CD4-positive, alpha-beta T cell treated with Interleukin-12 subunit alpha and Interleukin-12 subunit beta, for 1 hour (primary cell): Measurements from ENCODE around the gene SNTA1.
"Not testable (repeated sequence)": the region's sequence is repeated elsewhere in the genome, so short reads cannot be mapped to it uniquely, and the experiment has no call there.

ENCODE experiments used
- DNase-seq: peaks from one replicate; pipeline ENCODE4 v3.0.0-alpha.2; 2020

Gene SNTA1

DNA sequence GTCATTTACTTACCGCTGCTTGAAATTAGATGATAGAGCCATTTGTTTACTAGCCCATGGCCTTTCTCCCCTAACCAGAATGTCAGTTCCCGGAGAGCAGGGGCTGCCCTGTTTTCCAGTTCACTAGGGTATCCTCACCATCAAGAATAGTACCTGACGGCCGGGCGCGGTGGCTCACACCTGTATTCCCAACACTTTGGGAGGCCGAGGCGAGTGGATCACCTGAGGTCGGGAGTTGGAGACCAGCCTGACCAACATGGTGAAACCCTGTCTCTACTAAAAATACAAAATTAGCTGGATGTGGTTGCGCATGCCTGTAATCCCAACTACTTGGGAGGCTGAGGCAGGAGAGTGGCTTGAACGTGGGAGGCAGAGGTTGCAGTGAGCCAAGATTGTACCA, 19.7 kb downstream of the SNTA1 start:
- DNase-seq, result not testable (repeated sequence)

GRCh38 chr20:33423141-33423834, 20.3 kb downstream of the SNTA1 start:
- DNase-seq, result no peak

DNA sequence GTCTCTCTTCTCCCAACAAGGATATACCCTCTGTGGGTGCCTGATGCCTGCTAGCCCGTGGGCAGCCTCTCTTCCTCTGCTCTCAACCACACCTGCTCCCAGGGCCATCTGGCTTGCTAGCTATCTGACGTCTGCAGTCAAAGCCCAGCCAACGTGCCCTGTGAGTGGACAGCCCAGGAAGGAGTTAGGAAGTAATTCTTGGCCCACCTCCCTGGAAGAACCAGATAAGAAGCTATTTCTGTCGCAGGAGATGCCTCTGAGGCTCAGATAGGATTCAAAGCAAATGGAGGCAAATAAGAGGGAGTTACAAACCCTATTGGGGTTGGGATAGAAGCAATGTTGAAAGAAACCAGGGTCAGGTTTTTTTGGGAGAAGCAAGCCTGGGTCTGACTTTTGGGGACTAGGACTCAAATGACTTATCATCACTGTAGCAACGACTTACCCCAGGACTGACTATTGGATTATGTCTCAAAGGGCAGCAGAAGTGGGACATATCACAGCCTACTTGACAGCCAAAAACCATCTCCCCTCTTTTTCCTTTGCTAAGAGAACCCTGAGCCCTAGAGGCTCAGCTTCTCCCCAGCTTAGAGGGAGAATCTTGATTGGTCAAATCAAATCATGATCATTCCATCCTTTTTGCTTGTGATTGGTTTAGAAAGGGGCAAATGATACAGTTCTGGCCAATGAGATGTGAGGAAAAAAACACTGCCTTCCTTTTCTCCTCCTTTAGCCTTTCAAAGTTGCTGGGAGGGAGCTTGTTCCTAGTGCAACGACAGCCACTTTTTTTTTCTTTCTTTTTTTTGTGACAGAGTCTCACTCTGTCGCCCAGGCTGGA, 24.2 kb downstream of the SNTA1 start:
- DNase-seq, result no peak

- DNase-seq, result no peak
Observed at GRCh38 chr20:33418033-33418432, 25.5 kb downstream of the SNTA1 start.

DNA sequence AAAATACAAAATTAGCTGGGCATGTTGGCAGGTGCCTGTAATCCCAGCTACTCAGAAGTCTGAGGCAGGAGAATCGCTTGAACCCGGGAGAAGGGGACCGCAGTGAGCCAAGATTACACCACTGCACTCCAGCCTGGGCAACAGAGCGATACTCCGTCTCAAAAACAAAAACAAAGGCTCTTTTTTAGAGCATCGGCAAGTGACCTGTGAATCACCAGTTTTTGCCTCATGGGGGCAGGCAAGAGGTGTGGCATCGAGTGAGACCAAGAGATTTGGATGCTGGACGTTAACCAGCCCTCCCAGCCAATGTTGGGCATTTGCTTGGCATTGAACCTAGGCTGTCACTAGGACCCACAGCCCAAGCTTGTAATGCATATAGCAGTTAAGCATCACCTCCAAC, 27.6 kb downstream of the SNTA1 start:
- peak; percentile 7 for DNase-seq

- DNase-seq, result no peak
Observed at GRCh38 chr20:33412484-33412838, 31.1 kb downstream of the SNTA1 start.

DNA sequence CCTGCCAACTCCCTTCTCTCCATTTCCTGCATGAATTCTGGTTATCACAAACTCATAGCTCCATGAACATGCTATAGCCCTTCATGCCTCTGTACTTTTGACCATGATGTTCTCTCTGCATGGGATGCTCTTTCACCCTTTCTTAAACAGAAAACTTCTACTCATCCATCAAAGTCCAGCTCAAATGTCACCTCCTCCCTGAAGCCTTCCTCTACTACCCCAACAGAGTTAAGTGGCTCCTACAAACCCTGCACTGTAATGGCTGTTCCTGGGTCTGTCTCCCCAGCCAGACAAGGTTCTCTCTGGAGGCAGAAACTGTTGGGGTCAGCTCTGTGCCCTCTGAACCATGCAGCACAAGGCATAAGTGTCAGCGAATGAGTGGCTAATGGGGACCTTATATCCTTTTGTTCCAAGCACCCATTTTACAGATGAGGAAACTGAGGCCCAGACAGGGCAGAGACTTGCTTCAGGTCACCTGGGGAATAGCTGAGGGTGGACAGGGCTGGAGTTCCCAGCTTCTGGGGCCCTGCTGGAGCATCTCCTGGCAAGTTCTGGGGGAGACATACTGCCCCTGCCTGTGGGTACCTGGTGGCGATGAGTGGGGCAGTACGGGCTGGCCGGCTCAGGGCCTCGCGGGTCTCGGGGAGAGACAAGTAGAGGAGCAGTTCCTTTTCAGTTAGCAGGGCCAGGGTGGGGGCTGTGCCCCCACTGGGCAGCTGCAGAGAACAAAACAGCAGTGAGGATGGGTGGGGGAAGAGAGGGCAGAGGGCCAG, 31.7 kb downstream of the SNTA1 start:
- no peak for DNase-seq

DNA sequence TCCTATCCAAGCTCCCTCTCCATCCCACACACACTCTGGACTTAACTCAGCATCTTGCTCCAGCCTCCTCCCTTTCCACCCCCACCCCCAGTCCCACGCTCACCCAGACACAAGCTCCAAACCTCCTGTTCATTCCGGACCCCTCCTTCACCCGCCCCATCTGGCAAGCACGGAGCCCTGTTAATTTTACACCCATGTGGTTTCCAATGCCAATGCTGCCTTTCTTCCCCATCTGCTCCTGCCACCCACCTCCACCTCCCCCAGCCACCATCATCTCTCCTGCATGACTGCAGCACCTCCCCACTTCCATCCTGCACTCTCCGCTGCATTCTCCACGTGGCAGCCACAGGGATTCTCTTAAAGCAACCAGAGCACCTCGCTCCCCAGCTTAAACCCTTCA, 32.3 kb downstream of the SNTA1 start:
- no peak for DNase-seq

DNA sequence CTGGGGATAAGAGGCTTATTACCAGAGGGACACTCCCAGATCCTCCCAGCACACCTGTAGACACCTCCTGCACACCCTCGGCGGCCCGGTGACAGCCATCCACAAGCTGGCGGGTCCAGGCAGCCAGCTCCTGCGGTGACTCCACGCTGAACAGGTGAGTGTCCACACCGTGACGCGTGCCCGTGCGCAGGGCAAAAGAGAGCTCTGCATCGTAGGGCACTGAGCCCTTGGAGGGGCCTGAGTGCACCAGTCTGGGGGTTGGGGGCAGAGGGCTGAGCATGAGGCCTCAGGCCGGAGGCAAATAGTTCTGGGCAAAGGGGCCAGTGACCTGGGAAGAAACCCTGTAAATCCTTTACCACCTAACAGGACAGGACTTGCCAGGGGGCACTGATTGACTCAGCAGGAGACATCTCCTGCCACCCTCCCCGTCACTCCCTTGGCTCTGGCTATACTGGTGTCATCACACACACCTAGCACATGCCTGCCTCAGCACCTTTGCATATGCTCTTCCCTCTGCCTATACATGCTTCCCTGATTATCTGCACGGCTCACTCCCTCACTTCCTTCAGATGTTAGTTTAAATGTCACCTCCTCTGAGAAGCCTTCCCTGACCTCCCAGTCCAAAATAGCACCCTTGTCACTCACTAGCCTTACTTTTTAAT, 33.4 kb downstream of the SNTA1 start:
- DNase-seq, result no peak

DNA sequence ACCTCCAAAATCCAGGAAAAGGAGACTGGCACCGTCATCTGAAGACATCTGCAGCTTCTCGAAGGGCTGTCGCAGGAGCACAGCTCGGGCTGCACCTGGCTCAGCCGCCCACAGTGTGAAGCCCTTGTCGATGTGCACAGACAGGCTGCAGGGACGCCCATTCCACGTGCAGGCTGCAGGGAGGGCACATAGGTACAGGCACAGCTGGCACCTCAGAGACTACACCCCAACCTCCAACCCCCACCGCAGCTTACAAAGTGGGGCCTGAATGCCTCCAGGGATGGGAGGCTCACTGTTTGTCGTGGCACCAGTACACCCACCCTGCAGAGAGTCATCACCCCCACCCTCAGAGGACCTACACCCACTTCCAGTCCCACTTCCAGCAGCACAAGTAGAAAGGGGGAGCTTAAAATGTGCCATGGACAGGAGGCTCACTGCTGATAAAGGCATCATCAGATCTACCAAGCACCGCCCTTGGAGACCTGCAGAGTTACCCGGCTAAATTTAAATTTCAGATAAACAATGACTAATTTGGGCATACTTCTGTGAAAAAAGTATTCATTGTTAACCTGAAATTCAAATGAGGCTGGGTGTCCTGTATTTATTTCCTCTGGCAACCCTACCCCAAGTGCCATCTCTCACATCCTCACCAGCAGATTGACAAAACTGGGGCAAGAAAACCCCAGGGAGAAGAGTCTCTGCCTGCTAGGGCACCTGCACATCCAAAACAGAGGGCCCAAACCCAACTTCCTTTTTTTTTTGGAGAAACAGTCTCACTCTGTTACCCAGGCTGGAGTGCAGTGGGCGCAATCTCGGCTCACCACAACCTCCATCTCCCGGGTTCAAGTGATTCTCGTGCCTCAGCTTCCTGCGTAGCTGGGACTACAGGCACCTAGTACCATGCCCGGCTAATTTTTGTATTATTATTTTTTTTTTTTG, 34.6 kb downstream of the SNTA1 start:
- DNase-seq, result no peak

DNA sequence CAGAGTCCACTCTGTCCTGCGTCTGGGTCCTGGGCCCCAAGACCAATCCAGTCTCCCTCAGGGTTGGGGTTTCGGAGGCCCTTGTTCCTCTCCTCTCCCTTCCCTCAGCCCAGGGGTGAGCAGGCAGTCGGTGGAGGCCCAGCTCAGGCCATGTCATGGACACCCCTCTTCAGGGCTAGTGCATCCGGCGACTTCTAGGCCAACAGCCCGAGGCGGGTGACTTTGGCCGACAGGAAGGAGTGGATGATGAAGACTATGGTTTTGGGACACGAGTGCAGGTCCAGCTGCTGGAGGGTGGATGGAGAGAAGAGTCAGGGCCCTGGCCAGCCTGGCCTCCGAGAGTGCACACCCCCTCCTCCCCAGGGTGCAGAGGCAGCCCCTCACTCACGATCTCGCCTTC, 35.2 kb downstream of the SNTA1 start:
- no peak for DNase-seq

- DNase-seq, result no peak
Observed at GRCh38 chr20:33407796-33408195, 35.8 kb downstream of the SNTA1 start.

DNA sequence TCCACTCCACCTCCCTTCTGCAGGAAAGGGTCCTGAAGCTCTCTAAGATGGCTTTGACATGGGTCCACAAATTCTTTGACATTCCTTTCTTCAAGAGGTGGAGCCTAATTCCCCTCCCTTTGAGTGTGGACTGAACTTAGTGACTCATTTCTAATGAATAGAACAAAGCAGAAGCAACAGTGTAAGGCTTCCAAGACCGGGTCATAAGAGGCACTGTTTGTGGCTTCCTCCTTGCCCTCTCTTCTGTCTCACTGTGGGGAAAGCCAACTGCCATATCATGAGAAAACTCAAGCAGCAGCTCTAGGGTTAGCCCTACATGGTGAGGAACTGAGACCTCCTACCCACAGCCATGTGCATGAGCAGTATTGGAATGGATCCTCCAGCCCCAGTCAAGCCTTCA, 36.3 kb downstream of the SNTA1 start:
- DNase-seq, result no peak

DNA sequence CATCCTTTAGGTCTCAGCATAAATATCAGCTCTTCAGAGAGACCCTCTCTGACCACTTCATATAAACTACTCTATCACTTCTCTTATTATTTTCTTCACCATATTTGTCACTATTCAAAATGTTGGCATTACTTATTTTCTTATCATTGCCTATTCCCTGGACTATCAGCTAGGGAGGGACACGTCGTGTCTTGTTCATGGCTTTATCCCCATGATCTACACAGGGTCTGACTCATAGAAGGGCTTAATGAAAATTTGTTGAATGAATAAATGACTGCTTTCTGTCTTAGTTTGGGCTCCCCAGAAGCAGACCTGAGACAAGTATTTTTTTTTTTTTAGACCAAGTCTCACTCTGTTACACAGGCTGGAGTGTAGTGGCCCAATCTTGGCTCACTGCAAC, 39.3 kb downstream of the SNTA1 start:
- no peak for DNase-seq

DNA sequence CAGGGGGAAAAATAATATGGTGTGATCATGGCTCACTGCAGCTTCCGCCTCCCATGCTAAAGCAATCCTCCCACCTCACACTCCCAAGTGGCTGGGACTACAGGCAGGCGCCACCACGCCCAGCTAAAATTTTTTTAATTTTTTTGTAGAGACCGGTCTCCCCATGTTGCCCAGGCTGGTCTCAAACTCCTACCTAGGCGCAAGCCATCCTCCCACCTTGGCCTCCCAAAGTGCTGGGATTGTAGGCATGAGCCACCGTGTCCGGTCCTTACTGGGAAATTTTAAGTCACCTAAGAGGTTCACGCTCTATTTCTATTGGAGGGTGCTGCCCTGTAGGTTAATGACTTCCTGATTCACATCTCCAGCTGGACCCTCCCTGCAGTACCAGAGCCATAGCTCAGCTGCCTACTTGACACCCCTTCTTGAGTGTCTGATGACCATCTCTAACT, 41.6 kb downstream of the SNTA1 start:
- DNase-seq, result peak; percentile 4

DNA sequence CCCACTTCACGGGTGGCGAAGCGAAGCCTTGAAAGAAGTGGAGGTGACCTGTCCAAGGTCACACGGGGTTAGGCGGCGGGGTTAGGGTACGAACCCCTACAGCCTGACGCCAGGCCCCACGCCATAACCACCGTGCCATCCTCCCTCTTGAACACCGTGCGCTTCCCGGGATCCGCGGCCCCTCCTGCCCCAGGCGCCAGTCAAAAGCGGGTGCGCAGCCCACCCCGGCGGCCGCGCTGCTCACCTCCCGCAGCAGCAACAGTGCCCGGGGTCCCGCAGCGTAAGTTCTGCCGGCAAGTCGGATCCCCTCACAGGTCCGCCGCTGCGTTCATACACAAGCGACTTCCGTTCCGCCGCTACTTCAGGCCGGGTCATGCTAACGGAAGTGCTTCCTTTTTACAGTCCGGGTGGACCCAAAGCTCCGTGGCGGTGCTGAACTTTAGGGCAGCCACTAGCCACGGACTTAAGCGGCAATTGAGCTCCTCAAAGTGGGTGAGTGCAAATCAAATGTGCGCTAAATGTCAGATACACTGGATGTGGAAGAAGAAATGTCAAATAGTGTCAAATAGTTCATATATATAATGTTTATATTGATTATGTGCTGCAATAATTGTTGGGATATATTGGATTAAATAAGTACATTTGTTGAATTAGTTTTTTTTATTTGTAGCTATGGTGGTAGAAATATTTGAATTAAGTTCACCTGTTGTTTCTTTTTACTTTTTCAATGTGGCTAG, 42.2 kb downstream of the SNTA1 start, which contains the start of gene CDK5RAP1:
Gene CDK5RAP1 (minus strand): TSS at position 336 of the 737 bp plus-strand sequence. CDS start 4,455 bp downstream, outside the sequence.
- peak; percentile 89 for DNase-seq

GRCh38 chr20:33400812-33401183, 42.8 kb downstream of the SNTA1 start:
- DNase-seq, result peak; percentile 13

GRCh38 chr20:33399924-33400323, 43.6 kb downstream of the SNTA1 start:
- DNase-seq, result no peak

GRCh38 chr20:33394718-33395117, 48.8 kb downstream of the SNTA1 start:
- no peak for DNase-seq

DNA sequence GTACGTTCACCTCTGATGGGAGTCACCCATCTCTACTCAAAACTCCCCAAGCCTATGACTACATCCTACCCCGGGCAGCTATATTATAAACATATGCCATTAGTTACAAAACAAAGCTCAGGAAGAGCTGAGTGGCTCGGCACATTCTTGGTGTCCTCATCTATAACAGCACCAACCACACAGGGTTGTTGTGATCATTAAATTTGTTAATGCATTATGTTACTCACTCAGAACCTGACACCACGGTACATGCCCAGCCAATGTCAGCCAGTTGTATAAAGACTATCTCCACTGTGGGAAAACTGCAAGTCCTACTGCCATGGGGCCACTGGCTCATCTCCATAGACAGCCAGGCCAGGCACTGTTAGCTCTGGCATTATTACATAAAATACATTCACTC, 50.0 kb downstream of the SNTA1 start:
- DNase-seq, result no peak
